Lung (tissue), 12 donors: ENCODE results near the gene AUTS2. TPM values are rescaled to one million over a fixed set of nuclear protein-coding genes. Genes with fewer than 3 reads are reported as not detected.

Experiments used
- ATAC-seq: fragments of 200-7000 bp; cut with Tn5 transposase; one replicate; pipeline ENCODE4 v1.9.1; 2020; ENCODE audit warnings: moderate number of reproducible peaks; ENCODE audit not compliant: insufficient read depth, low FRiP score
- DNase-seq, 3 donors: peaks; one replicate each; pipeline ENCODE4 v3.0.0-alpha.2; 2013 to 2017
- H3K27ac ChIP-seq, 2 donors: one replicate each; pipeline ENCODE4 v1.5.1; 2013; ENCODE audit warnings: mild to moderate bottlenecking in 2 of 2, moderate library complexity in 2 of 2, control low read depth in 1 of 2, inconsistent platforms in 1 of 2, low read depth in 1 of 2, low read length in 1 of 2
- H3K27me3 ChIP-seq, 3 donors: one replicate each; pipeline ENCODE4 v1.5.1; 2013; ENCODE audit warnings: low read length in 2 of 3; ENCODE audit not compliant: control insufficient read depth in 3 of 3, insufficient read depth in 3 of 3
- H3K36me3 ChIP-seq, 4 donors: one replicate each; pipeline ENCODE4 v1.5.1; 2013; ENCODE audit warnings: low read length in 4 of 4, mild to moderate bottlenecking in 1 of 4, moderate library complexity in 1 of 4; ENCODE audit not compliant: control insufficient read depth in 4 of 4, insufficient read depth in 4 of 4
- H3K4me1 ChIP-seq, 5 donors: one replicate each; pipeline ENCODE4 v1.5.1; 2013; ENCODE audit warnings: low read length in 5 of 5, mild to moderate bottlenecking in 2 of 5, moderate library complexity in 1 of 5; ENCODE audit not compliant: control insufficient read depth in 5 of 5, insufficient read depth in 5 of 5
- H3K4me3 ChIP-seq: one replicate; pipeline ENCODE4 v1.5.1; 2013; ENCODE audit warnings: mild to moderate bottlenecking, control low read depth, moderate library complexity
- H3K9ac ChIP-seq, 2 donors: one replicate each; pipeline ENCODE4 v1.5.1; 2013; ENCODE audit warnings: low read length in 2 of 2, control low read depth in 1 of 2; ENCODE audit not compliant: insufficient read depth in 1 of 2
- H3K9me3 ChIP-seq, 4 donors: one replicate each; pipeline ENCODE4 v1.5.1; 2013; ENCODE audit warnings: low read length in 3 of 4, mild to moderate bottlenecking in 1 of 4, moderate library complexity in 1 of 4; ENCODE audit not compliant: control insufficient read depth in 4 of 4, insufficient read depth in 3 of 4
- WGBS, 2 donors: extraction: QIAGEN DNeasy Blood & Tissue Kit; methylation state at CpG; one replicate each; pipeline ENCODE4 v1.1.7; 2013; 5-methylcytosine and 5-hydroxymethylcytosine counted together
- polyA plus RNA-seq, 2 donors: library from polyadenylated mRNA; stranded (reverse); fragments of 200-250 nt; gene quantifications; one replicate each; pipeline ENCODE4 v1.2.1, GENCODE V29; 2013
- total RNA-seq, 2 donors: library from RNA; depleted of rRNA in 1 of 2; stranded (reverse); fragments of >200 nt in 1 of 2; gene quantifications; one replicate each; pipeline ENCODE4 v1.2.1, GENCODE V29; 2014 to 2021
- TF ChIP-seq, protein P1 (sequence below): IDR thresholded peaks from 2 replicates; pipeline ENCODE4 v1.5.1; 2012; ENCODE audit warnings: mild to moderate bottlenecking; ENCODE audit errors: control extremely low read depth, extremely low read depth
- donor health status: control.
- donor health status: control.
- donor health status: Bipolar disorder and iron deficiency.
- donor health status: healthy.
- donor health status: DM: yes; HTN: yes; CAD: no.

Gene AUTS2
- total and polyA plus RNA-seq, 4 donors = 11.8 to 115 (median 40.6) TPM

DNA sequence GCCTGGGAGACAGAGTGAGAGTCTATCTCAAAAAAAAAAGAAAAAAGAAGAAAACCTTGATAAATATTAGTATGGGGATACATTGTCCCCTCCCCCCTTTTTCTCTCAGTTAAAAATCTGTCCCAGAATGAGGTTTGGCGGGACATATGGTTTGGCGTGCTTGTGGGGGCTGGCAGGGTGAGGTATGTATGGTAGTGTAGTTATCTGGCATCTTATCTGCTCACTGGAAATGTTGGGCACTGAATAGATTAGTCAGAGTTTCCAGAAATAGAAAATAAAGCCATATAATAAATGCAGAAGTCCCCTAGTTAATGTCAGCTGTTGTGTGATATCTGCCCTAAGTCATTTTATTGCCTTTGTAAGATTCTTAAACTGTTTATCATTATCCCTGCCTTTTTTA, 1136.1 kb downstream of the AUTS2 start:
- Histone ChIP-seq H3K27me3 (no peaks in the 10 kb centered on the region), H3K9ac (peak overlapping the region in 1 of 2 donors; percentile 19), H3K4me3 (no peak overlapping the region), H3K36me3 (no peaks in the 10 kb centered on the region), H3K9me3 (no peaks in the 10 kb centered on the region), H3K27ac (no peak overlapping the region), H3K4me1 (peaks cover 3 to 19% (median 15%) of the 10 kb centered on the region in 5 donors)
- DNase-seq (no peak), ATAC-seq (no peak)
- TF ChIP-seq, protein P1, sequence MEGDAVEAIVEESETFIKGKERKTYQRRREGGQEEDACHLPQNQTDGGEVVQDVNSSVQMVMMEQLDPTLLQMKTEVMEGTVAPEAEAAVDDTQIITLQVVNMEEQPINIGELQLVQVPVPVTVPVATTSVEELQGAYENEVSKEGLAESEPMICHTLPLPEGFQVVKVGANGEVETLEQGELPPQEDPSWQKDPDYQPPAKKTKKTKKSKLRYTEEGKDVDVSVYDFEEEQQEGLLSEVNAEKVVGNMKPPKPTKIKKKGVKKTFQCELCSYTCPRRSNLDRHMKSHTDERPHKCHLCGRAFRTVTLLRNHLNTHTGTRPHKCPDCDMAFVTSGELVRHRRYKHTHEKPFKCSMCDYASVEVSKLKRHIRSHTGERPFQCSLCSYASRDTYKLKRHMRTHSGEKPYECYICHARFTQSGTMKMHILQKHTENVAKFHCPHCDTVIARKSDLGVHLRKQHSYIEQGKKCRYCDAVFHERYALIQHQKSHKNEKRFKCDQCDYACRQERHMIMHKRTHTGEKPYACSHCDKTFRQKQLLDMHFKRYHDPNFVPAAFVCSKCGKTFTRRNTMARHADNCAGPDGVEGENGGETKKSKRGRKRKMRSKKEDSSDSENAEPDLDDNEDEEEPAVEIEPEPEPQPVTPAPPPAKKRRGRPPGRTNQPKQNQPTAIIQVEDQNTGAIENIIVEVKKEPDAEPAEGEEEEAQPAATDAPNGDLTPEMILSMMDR = no peak
- 64 to 83% methylated on average over 2 of the region's 2 CpGs for WGBS, 2 donors

DNA sequence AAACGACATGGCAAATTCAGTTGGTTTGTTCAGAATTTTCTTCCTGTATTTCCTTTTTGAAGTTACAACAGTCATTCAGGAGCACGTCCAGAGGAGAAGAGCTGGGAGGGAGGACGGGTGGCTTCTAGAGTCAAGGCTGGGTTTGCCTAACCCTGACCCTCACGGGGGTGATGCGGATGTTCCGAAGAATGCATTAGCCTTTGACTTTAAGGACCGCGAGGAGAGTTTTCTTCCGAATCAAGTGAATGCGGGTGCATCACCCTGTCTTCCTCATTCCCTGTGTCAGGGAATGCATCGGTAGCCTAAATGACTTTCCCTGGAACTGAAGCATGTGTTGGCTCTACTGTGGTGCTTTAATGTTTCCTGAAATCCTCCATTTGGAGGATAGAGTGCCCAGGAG, 1137.0 kb downstream of the AUTS2 start:
- H3K27me3 ChIP-seq = no peaks in the 10 kb centered on the region
- H3K4me1 ChIP-seq = peaks cover 8 to 19% (median 15%) of the 10 kb centered on the region in 5 donors
- ATAC-seq = no peak
- TF ChIP-seq, protein P1 = no peak
- H3K36me3 ChIP-seq = no peaks in the 10 kb centered on the region
- no peak overlapping the region for H3K9ac ChIP-seq
- no peak overlapping the region for H3K4me3 ChIP-seq
- H3K27ac ChIP-seq = no peak overlapping the region
- 84 to 88% methylated on average over 11 of the region's 11 CpGs for WGBS, 2 donors
- no peak for DNase-seq
- no peaks in the 10 kb centered on the region for H3K9me3 ChIP-seq

DNA sequence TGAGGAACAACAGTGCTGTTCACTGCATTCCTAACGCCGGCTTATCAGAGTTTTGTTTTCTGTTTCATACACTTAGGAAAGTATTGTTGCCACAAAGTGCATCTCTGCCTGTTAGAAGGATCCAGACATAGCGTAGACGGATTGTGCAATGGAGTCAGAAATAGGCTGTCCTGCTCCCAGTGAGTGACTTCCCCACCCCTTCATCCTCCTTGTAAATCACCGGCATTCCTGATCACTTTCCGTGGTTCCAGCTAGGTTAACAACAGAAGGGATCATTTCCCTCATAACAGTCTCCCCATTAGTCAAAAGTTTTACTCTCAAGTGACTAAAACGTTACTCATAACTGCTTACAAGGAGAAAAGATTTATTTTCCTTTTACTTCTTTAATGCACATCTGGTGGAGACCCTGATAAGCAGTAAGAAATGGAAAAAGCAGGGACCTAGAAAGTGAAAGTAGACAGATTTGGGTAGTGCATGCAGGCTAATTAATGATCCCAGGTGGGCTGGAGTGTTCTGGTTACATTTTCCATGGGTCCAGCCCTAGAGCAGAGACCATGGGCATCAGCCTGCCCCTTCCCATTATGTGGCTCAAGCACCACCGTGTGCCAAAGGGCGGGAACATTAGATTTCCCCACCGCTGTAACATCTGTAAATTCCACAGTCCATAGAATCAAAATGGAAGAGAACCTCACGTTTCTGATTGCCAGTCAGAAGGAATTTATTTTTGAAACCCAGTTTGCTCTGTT, 1138.6 kb downstream of the AUTS2 start:
- no peaks in the 10 kb centered on the region for H3K36me3 ChIP-seq
- no peak overlapping the region for H3K4me3 ChIP-seq
- DNase-seq (peak in 2 of 3 donors; percentile 37 to 52), ATAC-seq (peak; percentile 40)
- no peaks in the 10 kb centered on the region for H3K27me3 ChIP-seq
- H3K27ac ChIP-seq = peak overlapping the region in 1 of 2 donors; percentile 91
- TF ChIP-seq, protein P1 = no peak
- 28 to 33% methylated on average over 11 of the region's 11 CpGs for WGBS, 2 donors
- peak overlapping the region in 1 of 2 donors; percentile 15 for H3K9ac ChIP-seq
- no peaks in the 10 kb centered on the region for H3K9me3 ChIP-seq
- H3K4me1 ChIP-seq = peaks cover 8 to 19% (median 15%) of the 10 kb centered on the region in 5 donors
